SJSA1 (cell line): Measurements from ENCODE around the gene TMTC1. TPM values are rescaled to one million over a fixed set of nuclear protein-coding genes. Genes with fewer than 3 reads are reported as not detected.
A peak's percentile ranks its signal among the peaks of the same experiment; 100 is the strongest.

Experiments
- DNase-seq, 2 experiments: peaks; one replicate each; pipeline ENCODE4 v3.0.0-alpha.2; 2015 to 2020; ENCODE audit warnings: low spot score in 2 of 2, low read depth in 1 of 2
- H3K27ac ChIP-seq: fragments of 250-450 bp; sonication (Bioruptor Pico); 2 replicates; pipeline ENCODE4 v1.5.1; 2020; ENCODE audit warnings: mild to moderate bottlenecking, moderate library complexity
- H3K27me3 ChIP-seq: fragments of 250-450 bp; sonication (Bioruptor Pico); replicated peaks from 2 replicates; pipeline ENCODE4 v1.5.1; 2020; ENCODE audit warnings: mild to moderate bottlenecking, moderate library complexity
- H3K36me3 ChIP-seq: fragments of 250-450 bp; sonication (Bioruptor Pico); 2 replicates; pipeline ENCODE4 v1.5.1; 2020; ENCODE audit warnings: mild to moderate bottlenecking
- H3K4me1 ChIP-seq: fragments of 250-450 bp; sonication (Bioruptor Pico); replicated peaks from 2 replicates; pipeline ENCODE4 v1.6.1; 2021; ENCODE audit warnings: mild to moderate bottlenecking
- H3K4me3 ChIP-seq: fragments of 250-450 bp; sonication (Bioruptor Pico); 2 replicates; pipeline ENCODE4 v1.5.1; 2020; ENCODE audit warnings: mild to moderate bottlenecking
- H3K9me3 ChIP-seq: fragments of 250-450 bp; sonication (Bioruptor Pico); replicated peaks from 2 replicates; pipeline ENCODE4 v1.5.1; 2020; ENCODE audit warnings: mild to moderate bottlenecking
- total RNA-seq: library from RNA; depleted of rRNA; stranded (reverse); fragments of >200 nt; shearing (Covaris generic); gene quantifications from 2 replicates; pipeline ENCODE4 v1.2.3, GENCODE V29; 2014

TMTC1 gene
- total RNA-seq, 1 experiment from 2014 or later, result 0.21 TPM

GRCh38 chr12:29544428-29545101, 239.2 kb downstream of the TMTC1 start:
- no peak overlapping the region for H3K4me3 ChIP-seq
- no peaks in the 10 kb centered on the region for H3K36me3 ChIP-seq
- DNase-seq, result no peak
- peaks cover 3% of the 10 kb centered on the region; the same call in 1 of the 2 replicates for H3K27me3 ChIP-seq
- H3K27ac ChIP-seq, result no peak overlapping the region
- peaks cover 23% of the 10 kb centered on the region for H3K4me1 ChIP-seq
- no peaks in the 10 kb centered on the region; the same call in 1 of the 2 replicates for H3K9me3 ChIP-seq

- H3K36me3 ChIP-seq, result no peaks in the 10 kb centered on the region
- no peaks in the 10 kb centered on the region; the same call in 1 of the 2 replicates for H3K9me3 ChIP-seq
- no peak for DNase-seq
- H3K27me3 ChIP-seq, result no peaks in the 10 kb centered on the region
- H3K27ac ChIP-seq, result no peak overlapping the region
- H3K4me1 ChIP-seq, result peaks cover 23% of the 10 kb centered on the region
- H3K4me3 ChIP-seq, result no peak overlapping the region
Observed at GRCh38 chr12:29543036-29543435, 240.7 kb downstream of the TMTC1 start.

GRCh38 chr12:29537298-29537697, 246.4 kb downstream of the TMTC1 start:
- no peak overlapping the region for H3K27ac ChIP-seq
- no peak for DNase-seq
- no peaks in the 10 kb centered on the region for H3K9me3 ChIP-seq
- no peak overlapping the region for H3K4me3 ChIP-seq
- no peaks in the 10 kb centered on the region for H3K27me3 ChIP-seq
- no peaks in the 10 kb centered on the region for H3K36me3 ChIP-seq
- H3K4me1 ChIP-seq, result no peaks in the 10 kb centered on the region

GRCh38 chr12:29534935-29535334, 248.8 kb downstream of the TMTC1 start:
- no peaks in the 10 kb centered on the region for H3K9me3 ChIP-seq
- no peak overlapping the region for H3K4me3 ChIP-seq
- H3K36me3 ChIP-seq, result no peaks in the 10 kb centered on the region
- H3K27me3 ChIP-seq, result 0 out of 2 replicates have a peak, but pooled peaks cover 3% of the 10 kb centered on the region
- no peaks in the 10 kb centered on the region for H3K4me1 ChIP-seq
- H3K27ac ChIP-seq, result no peak overlapping the region
- DNase-seq, result no peak

DNA sequence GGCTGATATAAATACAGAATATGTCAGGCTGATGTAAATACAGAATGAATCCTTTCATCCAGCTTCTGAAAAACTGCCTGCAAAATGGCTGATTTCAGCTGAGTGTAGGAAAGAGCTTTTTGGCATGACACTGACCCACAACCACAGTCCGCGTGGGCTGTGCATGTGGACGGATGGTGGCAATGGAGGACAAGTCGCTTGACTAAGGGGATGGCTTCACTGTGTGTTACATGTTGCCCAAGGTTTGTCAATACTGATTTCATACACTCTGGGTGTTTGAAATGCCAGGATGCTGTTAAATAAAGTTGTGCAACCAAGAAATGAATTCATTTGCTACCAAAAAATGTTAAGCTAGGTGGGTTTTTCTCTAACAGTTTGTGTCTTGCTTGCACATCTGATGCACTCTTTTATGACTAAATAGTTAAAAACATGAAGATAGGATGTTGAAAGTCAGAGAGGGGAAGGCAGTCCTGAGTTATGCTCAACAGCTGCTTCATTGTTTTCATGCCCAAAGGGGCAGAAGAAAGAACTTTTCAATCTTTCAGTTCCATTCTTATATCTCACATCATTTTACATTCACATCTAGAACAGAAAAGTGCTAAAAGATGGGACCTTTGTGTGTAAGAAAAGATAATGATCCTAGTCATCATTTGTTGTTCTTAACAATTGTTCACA, 249.8 kb downstream of the TMTC1 start:
- Histone ChIP-seq H3K27me3 (0 out of 2 replicates have a peak, but pooled peaks cover 3% of the 10 kb centered on the region), H3K27ac (no peak overlapping the region), H3K9me3 (no peaks in the 10 kb centered on the region), H3K4me1 (no peaks in the 10 kb centered on the region), H3K4me3 (no peak overlapping the region), H3K36me3 (no peaks in the 10 kb centered on the region)
- DNase-seq, result no peak

DNA sequence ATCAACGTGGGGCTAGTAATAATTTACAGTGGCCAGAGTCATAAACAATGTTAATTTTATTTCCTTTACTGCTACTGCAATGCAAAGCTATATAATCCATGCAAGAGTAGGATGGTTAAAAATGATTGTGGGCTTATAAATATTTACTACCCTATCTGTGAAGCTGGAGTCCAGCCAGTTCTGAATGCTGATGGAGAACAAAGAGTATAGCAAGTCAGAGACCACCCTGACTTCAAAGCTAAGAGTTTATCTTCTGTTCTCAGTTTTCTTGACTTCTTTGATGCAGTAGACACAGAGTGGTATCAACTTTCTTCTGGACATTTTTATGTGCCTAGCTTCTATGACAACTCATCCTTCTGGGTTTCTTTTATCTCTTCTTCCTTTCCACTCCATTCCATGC, 252.3 kb downstream of the TMTC1 start:
- Histone ChIP-seq H3K27ac (no peak overlapping the region), H3K4me3 (no peak overlapping the region), H3K27me3 (0 out of 2 replicates have a peak, but pooled peaks cover 3% of the 10 kb centered on the region), H3K4me1 (no peaks in the 10 kb centered on the region), H3K36me3 (no peaks in the 10 kb centered on the region), H3K9me3 (no peaks in the 10 kb centered on the region)
- DNase-seq, result no peak

GRCh38 chr12:29530436-29530835, 253.3 kb downstream of the TMTC1 start:
- no peaks in the 10 kb centered on the region for H3K9me3 ChIP-seq
- H3K27me3 ChIP-seq, result 0 out of 2 replicates have a peak, but pooled peaks cover 3% of the 10 kb centered on the region
- DNase-seq, result no peak

DNA sequence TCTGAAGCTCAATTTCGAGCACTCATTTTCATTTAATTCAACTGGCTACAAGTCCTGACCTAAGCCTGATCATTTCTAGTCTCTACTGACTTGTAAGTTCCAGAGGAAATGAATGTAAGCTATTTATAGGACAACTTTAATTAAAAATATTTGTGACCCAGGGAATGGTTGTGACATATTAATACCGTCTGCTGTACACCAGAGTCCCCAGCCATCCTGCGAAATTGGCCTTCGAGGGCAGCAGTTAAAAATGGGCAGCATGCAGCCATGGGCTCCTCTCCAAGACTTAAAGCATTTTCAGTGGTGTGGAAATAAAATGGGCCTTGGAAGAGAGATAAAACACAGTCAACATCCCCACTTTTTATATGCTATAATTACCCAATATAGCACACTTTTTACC, 255.6 kb downstream of the TMTC1 start:
- no peaks in the 10 kb centered on the region for H3K9me3 ChIP-seq
- no peak overlapping the region for H3K27ac ChIP-seq
- DNase-seq, result no peak
- no peak overlapping the region for H3K4me3 ChIP-seq
- H3K36me3 ChIP-seq, result no peaks in the 10 kb centered on the region
- no peaks in the 10 kb centered on the region for H3K4me1 ChIP-seq
- H3K27me3 ChIP-seq, result 0 out of 2 replicates have a peak, but pooled peaks cover 3% of the 10 kb centered on the region

More at GRCh38 chr12:29530436-29530835, 253.3 kb downstream of the TMTC1 start:
- H3K36me3 ChIP-seq, result no peaks in the 10 kb centered on the region
- H3K4me1 ChIP-seq, result no peaks in the 10 kb centered on the region
- H3K27ac ChIP-seq, result no peak overlapping the region
- H3K4me3 ChIP-seq, result no peak overlapping the region

DNA sequence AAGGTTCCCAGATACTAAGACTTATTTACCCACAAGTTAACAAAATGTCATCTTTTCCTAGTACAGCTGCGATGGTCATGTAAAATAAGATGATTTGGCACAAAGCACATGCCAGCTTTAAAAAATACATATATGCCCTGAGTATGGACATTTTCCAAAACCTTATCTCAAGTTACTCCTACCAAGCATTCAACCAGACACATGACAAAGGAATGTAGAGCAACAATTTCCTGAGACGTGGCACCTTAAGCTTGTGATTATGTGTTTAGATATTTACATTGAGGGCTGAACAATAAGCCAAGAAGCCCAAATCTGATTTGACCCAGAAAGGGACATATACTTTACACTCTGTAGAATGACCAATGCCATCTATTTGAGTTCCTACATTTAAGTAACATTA, 261.8 kb downstream of the TMTC1 start:
- Histone ChIP-seq H3K36me3 (no peaks in the 10 kb centered on the region), H3K9me3 (no peaks in the 10 kb centered on the region), H3K4me1 (no peaks in the 10 kb centered on the region), H3K27ac (no peak overlapping the region), H3K4me3 (no peak overlapping the region), H3K27me3 (no peaks in the 10 kb centered on the region)
- DNase-seq, result no peak

DNA sequence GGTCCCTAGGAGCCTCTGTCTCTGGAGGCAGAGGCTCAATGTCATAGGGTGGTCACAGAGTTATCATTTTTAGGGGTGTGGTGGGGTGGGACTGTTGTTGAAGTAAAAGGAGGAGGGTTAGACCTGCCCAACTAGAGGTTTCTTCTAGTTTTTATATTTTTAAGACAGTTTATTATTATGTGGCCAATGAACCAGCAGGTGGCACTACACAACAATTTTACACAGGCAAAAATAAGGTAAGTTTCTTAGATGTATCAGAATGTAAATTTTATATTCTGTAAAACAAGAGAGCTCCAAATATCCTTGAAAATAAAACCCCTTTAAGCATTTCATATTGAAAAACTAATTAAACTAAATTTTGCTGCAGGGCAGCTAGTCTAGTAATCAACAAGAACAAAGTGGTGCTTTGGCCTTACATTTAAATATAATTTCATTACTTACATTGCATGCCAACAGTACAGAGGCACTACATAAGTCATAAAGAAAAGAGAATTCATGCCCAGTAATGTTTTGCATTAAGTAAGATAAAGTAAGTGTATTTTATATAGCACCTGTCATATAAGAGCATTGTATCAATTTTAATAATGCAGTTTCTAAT, 264.1 kb downstream of the TMTC1 start:
- no peak overlapping the region for H3K27ac ChIP-seq
- H3K27me3 ChIP-seq, result no peaks in the 10 kb centered on the region
- no peaks in the 10 kb centered on the region for H3K36me3 ChIP-seq
- H3K4me1 ChIP-seq, result peaks cover 6% of the 10 kb centered on the region; the same call in 1 of the 2 replicates
- no peaks in the 10 kb centered on the region for H3K9me3 ChIP-seq
- DNase-seq, result peak in 1 of 2 experiments; percentile 14
- H3K4me3 ChIP-seq, result no peak overlapping the region

GRCh38 chr12:29518407-29518806, 265.3 kb downstream of the TMTC1 start:
- Histone ChIP-seq H3K9me3 (no peaks in the 10 kb centered on the region), H3K27me3 (no peaks in the 10 kb centered on the region), H3K36me3 (no peaks in the 10 kb centered on the region), H3K27ac (no peak overlapping the region), H3K4me3 (no peak overlapping the region), H3K4me1 (peaks cover 6% of the 10 kb centered on the region; the same call in 1 of the 2 replicates)
- DNase-seq, result no peak

DNA sequence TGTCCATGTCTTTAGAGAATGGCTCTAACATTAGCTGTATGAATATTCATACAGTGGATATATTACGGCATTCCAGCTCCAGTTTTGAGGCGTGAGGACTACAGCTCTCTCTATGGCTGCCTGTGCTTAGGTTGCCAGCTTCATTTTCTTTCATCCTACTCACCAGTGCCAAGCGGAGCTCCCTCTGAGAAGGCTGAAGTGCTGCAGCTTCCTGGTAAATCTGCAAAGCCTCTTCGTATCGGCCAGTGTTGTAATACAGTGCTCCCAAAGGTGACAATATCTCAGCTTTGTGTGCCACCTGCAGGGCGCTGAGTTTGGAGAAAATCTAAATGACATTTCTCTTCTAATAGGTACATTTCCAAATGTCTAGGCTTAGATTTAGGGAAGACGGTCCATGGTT, 266.5 kb downstream of the TMTC1 start:
- Histone ChIP-seq H3K4me3 (no peak overlapping the region), H3K36me3 (no peaks in the 10 kb centered on the region), H3K4me1 (peaks cover 6% of the 10 kb centered on the region; the same call in 1 of the 2 replicates), H3K9me3 (no peaks in the 10 kb centered on the region), H3K27me3 (no peaks in the 10 kb centered on the region; the same call in 1 of the 2 replicates), H3K27ac (no peak overlapping the region)
- DNase-seq, result no peak

DNA sequence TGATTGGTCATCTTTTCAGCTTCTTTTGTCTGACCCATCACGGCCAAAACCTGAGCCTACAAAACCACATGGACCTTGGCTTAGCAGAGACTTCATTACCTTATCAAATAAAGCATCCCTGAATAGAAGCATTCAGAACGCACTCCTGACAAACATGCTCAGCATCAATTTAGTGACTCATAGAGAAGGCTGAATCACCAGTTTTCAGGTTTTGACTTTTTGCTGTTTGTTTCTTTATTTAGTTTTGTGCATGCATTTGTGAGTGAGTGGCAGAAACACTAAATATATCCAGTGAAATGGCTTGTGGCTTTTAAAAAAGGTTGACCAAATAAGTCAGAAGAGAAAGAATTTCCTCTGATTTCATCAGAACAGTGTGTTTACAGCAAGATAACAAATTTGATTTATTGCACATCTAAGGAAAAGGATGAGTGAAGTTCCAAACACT, 267.3 kb downstream of the TMTC1 start:
- Histone ChIP-seq H3K9me3 (no peaks in the 10 kb centered on the region), H3K27me3 (no peaks in the 10 kb centered on the region; the same call in 1 of the 2 replicates), H3K4me1 (peaks cover 6% of the 10 kb centered on the region; the same call in 1 of the 2 replicates), H3K27ac (no peak overlapping the region), H3K4me3 (no peak overlapping the region), H3K36me3 (no peaks in the 10 kb centered on the region)
- peak in 1 of 2 experiments; percentile 19 for DNase-seq
